CD4-positive, alpha-beta T cell (primary cell): ENCODE results near the gene PRMT1. TPM values are rescaled to one million over a fixed set of nuclear protein-coding genes. Genes with fewer than 3 reads are reported as not detected.

Source experiments
- ATAC-seq: fragments of 200-7000 bp; cut with Tn5 transposase; one replicate; pipeline ENCODE4 v1.10.0; 2022; ENCODE audit warnings: mild to moderate bottlenecking; ENCODE audit not compliant: poor library complexity
- CTCF ChIA-PET: fragments of 350-600 bp; sonication (Branson Sonifier 250); formaldehyde crosslinking; loops from one replicate; lab custom pipeline; 2021; ENCODE audit warnings: antibody characterized with exemption, inconsistent platforms; lab: Charles Lee
- POLR2A ChIA-PET: fragments of 350-600 bp; sonication (Branson Sonifier 250); formaldehyde crosslinking; loops from one replicate; lab custom pipeline; 2021; ENCODE audit warnings: antibody characterized with exemption, inconsistent platforms; lab: Charles Lee
- DNase-seq, 14 experiments: peaks; one replicate each; pipeline ENCODE4 v3.0.0-alpha.2; 2013 to 2020; ENCODE audit warnings: mixed read lengths in 2 of 14
- H3K27ac ChIP-seq, 2 donors: one replicate each; pipeline versions ENCODE4 v1.5.1 to v1.7.0; 2013; ENCODE audit warnings: low read length in 2 of 2, low read depth in 1 of 2, mild to moderate bottlenecking in 1 of 2
- H3K27me3 ChIP-seq, 2 experiments: 1 replicate in 1 of 2; 2 replicates in 1 of 2; pipeline versions ENCODE4 v1.6.1 to v1.7.0; 2013; ENCODE audit warnings: low read length in 2 of 2, control low read depth in 1 of 2, mild to moderate bottlenecking in 1 of 2, moderate library complexity in 1 of 2; ENCODE audit not compliant: insufficient read depth in 2 of 2, control insufficient read depth in 1 of 2
- H3K36me3 ChIP-seq: one replicate; pipeline ENCODE4 v1.6.1; 2013; ENCODE audit warnings: low read length, control low read depth; ENCODE audit not compliant: insufficient read depth
- H3K4me1 ChIP-seq: one replicate; pipeline ENCODE4 v1.6.1; 2013; ENCODE audit warnings: low read length, control low read depth; ENCODE audit not compliant: insufficient read depth
- H3K4me3 ChIP-seq: one replicate; pipeline ENCODE4 v1.5.1; 2013; ENCODE audit warnings: mild to moderate bottlenecking, low read length, moderate library complexity
- H3K9me3 ChIP-seq, 2 experiments: 1 replicate in 1 of 2; 2 replicates in 1 of 2; pipeline versions ENCODE4 v1.6.1 to v1.7.0; 2013; ENCODE audit warnings: low read length in 2 of 2, mild to moderate bottlenecking in 2 of 2, control low read depth in 1 of 2, moderate library complexity in 1 of 2; ENCODE audit not compliant: control insufficient read depth in 1 of 2, insufficient read depth in 1 of 2
- H3K27ac Mint-ChIP-seq: one replicate; pipeline ENCODE4 v1.8.0; 2020; ENCODE audit warnings: mixed read lengths
- H3K27me3 Mint-ChIP-seq: one replicate; pipeline ENCODE4 v1.8.0; 2021; ENCODE audit warnings: mixed read lengths
- H3K36me3 Mint-ChIP-seq: one replicate; pipeline ENCODE4 v1.8.0; 2021; ENCODE audit warnings: low read depth, mixed read lengths
- H3K4me1 Mint-ChIP-seq: one replicate; pipeline ENCODE4 v1.8.0; 2021; ENCODE audit warnings: low read depth, mixed read lengths
- H3K4me3 Mint-ChIP-seq: one replicate; pipeline ENCODE4 v1.8.0; 2020; ENCODE audit warnings: mild to moderate bottlenecking, mixed read lengths
- H3K9me3 Mint-ChIP-seq: one replicate; pipeline ENCODE4 v1.8.0; 2020; ENCODE audit warnings: mixed read lengths
- intact Hi-C, 2 experiments: fragments of 100-400 bp; cut with DNase I in 1 of 2; cut with micrococcal nuclease in 1 of 2; formaldehyde crosslinking; loops; one replicate each; pipeline versions ENCODE4 v1.15.1 to v1.9.0; 2023 to 2025; cut with DNase I, micrococcal nuclease
- total RNA-seq, 174 experiments: library from RNA in 2 of 174; stranded (reverse) in 2 of 174; gene quantifications; one replicate each; pipeline ENCODE4 v1.2.3 and lab custom pipeline; 2021 to 2026
- TF ChIP-seq, protein P1 (sequence below): fragments of 200-600 bp; IDR thresholded peaks from one replicate; pipeline ENCODE4 v1.8.0; 2022; ENCODE audit warnings: antibody characterized with exemption, mild to moderate bottlenecking

PRMT1 gene
- total RNA-seq, 2 experiments from 2014 or later, result 41.5 to 46.4 TPM

GRCh38 chr19:49641688-49642491, 35.2 kb upstream of the PRMT1 start, which contains the start of gene SCAF1:
SCAF1 (plus strand) TSS chr19:49642209; CDS start chr19:49645027, 2,818 bp downstream.
- peaks cover 71% of the 10 kb centered on the region for H3K4me1 Mint-ChIP-seq
- TF ChIP-seq, protein P1, sequence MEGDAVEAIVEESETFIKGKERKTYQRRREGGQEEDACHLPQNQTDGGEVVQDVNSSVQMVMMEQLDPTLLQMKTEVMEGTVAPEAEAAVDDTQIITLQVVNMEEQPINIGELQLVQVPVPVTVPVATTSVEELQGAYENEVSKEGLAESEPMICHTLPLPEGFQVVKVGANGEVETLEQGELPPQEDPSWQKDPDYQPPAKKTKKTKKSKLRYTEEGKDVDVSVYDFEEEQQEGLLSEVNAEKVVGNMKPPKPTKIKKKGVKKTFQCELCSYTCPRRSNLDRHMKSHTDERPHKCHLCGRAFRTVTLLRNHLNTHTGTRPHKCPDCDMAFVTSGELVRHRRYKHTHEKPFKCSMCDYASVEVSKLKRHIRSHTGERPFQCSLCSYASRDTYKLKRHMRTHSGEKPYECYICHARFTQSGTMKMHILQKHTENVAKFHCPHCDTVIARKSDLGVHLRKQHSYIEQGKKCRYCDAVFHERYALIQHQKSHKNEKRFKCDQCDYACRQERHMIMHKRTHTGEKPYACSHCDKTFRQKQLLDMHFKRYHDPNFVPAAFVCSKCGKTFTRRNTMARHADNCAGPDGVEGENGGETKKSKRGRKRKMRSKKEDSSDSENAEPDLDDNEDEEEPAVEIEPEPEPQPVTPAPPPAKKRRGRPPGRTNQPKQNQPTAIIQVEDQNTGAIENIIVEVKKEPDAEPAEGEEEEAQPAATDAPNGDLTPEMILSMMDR, result no peak

DNA sequence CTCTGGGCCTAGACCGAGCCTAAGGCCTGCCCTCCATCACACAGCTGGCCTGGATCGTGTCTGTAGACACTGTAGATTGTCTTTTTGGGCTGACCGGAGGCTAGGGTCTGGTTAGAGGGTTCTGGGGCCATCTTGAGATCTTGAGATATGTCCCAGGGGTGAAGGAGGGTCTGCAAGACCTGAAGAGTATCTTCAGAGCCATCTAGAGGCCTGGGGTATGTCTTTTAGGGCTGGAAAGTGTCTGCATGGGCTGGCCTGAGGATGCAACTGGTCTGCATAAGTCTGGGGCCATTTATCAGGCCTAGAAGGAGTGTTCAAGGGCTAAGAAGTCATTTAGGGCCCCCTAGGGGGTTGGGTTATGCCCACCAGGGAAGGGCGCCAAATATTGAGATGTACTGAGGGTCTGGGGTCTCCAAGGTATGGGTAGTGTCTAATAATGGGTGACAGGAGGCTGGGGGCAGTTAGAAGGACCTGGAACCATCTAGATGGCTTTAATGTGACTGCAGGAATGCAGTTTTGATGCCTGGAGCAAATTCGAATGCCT, 34.5 kb upstream of the PRMT1 start:
- Mint-ChIP-seq H3K9me3 (no peaks in the 10 kb centered on the region), H3K27me3 (no peaks in the 10 kb centered on the region), H3K4me1 (peaks cover 70% of the 10 kb centered on the region), H3K27ac (peak overlapping the region; percentile 97), H3K4me3 (peak overlapping the region; percentile 95), H3K36me3 (peaks cover 25% of the 10 kb centered on the region)
- Histone ChIP-seq H3K27ac (peak overlapping the region; percentile 83 to 96), H3K4me3 (peak overlapping the region; percentile 99), H3K9me3 (no peaks in the 10 kb centered on the region), H3K27me3 (no peaks in the 10 kb centered on the region), H3K36me3 (peaks cover 30% of the 10 kb centered on the region), H3K4me1 (peaks cover 70% of the 10 kb centered on the region)
- TF ChIP-seq, protein P1, result no peak
- intact Hi-C loops, result loop anchor here (1.0 to 5.0 kb wide), 5 partner anchors 23 to 385 kb away; partner anchors contain the start of genes AKT1S1 (in 1 of the 2), BCL2L12 (in 1 of the 2), IRF3 (in 1 of the 2) and TBC1D17 (in 1 of the 2)
- ATAC-seq (no peak), DNase-seq (no peak)
- POLR2A ChIA-PET, result interaction anchor here (0.6 to 5.5 kb wide), 21 partner anchors 18 to 1023 kb away, joined by 3 to 125 read pairs (median 5); partner anchors contain the start of genes AKT1S1, AP2A1, BCL2L12 and FUZ
- CTCF ChIA-PET, result interaction anchor here (1.1 to 1.2 kb wide), 3 partner anchors 30 to 38 kb away, joined by 3 to 6 read pairs (median 3); no protein-coding TSS in a partner anchor

More at GRCh38 chr19:49641688-49642491, 35.2 kb upstream of the PRMT1 start, which contains the start of gene SCAF1:
- intact Hi-C loops, result loop anchor here (1.0 to 5.0 kb wide), 6 partner anchors 23 to 385 kb away; partner anchors contain the start of genes AKT1S1 (in 1 of the 2), BCL2L12 (in 1 of the 2), IRF3 (in 1 of the 2) and TBC1D17 (in 1 of the 2)
- DNase-seq (peak; percentile 97 to 100 (median 99)), ATAC-seq (peak; percentile 66)
- H3K9me3 Mint-ChIP-seq, result no peaks in the 10 kb centered on the region
- Histone ChIP-seq H3K4me3 (peak within 1 kb of the TSS; percentile 99), H3K9me3 (no peaks in the 10 kb centered on the region), H3K4me1 (peaks cover 70% of the 10 kb centered on the region), H3K27me3 (no peaks in the 10 kb centered on the region), H3K36me3 (peaks cover 24% of the 10 kb centered on the region), H3K27ac (peak within 1 kb of the TSS; percentile 91 to 96)
- ChIA-PET CTCF (interaction anchor here (1.0 to 1.2 kb wide), 3 partner anchors 31 to 145 kb away, joined by 3 to 6 read pairs (median 3); no protein-coding TSS in a partner anchor), POLR2A (interaction anchor here (0.6 to 5.5 kb wide), 26 partner anchors 19 to 1023 kb away, joined by 3 to 125 read pairs (median 4); partner anchors contain the start of genes AKT1S1, AP2A1, BCL2L12 and FUZ)
- peak within 1 kb of the TSS; percentile 97 for H3K27ac Mint-ChIP-seq
- peaks cover 18% of the 10 kb centered on the region for H3K36me3 Mint-ChIP-seq
- H3K4me3 Mint-ChIP-seq, result peak within 1 kb of the TSS; percentile 95
- H3K27me3 Mint-ChIP-seq, result no peaks in the 10 kb centered on the region

DNA sequence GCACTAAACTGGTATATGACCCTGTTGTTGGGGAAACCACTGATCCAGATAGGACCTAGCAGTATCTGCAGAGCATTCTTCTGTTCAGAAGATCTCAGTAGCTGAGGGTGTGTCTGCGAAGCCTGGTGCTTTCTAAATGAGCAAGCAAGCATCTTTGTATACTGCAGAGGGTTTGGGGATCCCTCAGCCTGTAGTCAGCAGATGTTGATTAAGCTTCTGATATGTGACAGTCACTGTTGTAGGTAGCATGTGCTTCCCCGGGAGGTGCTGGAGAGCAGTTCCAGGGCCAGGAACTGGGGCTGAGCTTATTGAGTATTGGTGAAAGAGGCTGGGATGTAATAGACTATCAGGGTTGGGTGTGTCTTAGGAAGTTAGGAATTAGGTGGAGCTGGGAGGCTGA, 33.6 kb upstream of the PRMT1 start:
- Histone ChIP-seq H3K27me3 (no peaks in the 10 kb centered on the region), H3K36me3 (peaks cover 34% of the 10 kb centered on the region), H3K9me3 (no peaks in the 10 kb centered on the region), H3K4me3 (no peak overlapping the region), H3K4me1 (peaks cover 61% of the 10 kb centered on the region), H3K27ac (no peak overlapping the region)
- Mint-ChIP-seq H3K4me1 (peaks cover 61% of the 10 kb centered on the region), H3K9me3 (no peaks in the 10 kb centered on the region), H3K4me3 (peak overlapping the region; percentile 95), H3K27ac (peak overlapping the region; percentile 97), H3K27me3 (no peaks in the 10 kb centered on the region), H3K36me3 (peaks cover 30% of the 10 kb centered on the region)
- TF ChIP-seq, protein P1, result no peak
- ATAC-seq (no peak), DNase-seq (no peak)
- POLR2A ChIA-PET, result interaction anchor here (2.0 to 5.5 kb wide), 3 partner anchors 17 to 54 kb away, joined by 8 to 125 read pairs (median 21); partner anchors contain the start of genes BCL2L12, IRF3 and PRR12
- intact Hi-C loops, result loop anchor here (2.0 to 5.0 kb wide), 3 partner anchors 29 to 384 kb away; partner anchors contain the start of genes AKT1S1 (in 1 of the 2), TBC1D17 (in 1 of the 2), VRK3 (in 1 of the 2) and ZNF473 (in 1 of the 2)
- CTCF ChIA-PET, result interaction anchor here (1.1 kb wide), 1 partner anchor 37 kb away, joined by 3 read pairs; no protein-coding TSS in a partner anchor
